Sigmoid colon (tissue), 7 donors: ENCODE measurements around the gene IMMP2L. TPM values are rescaled to one million over a fixed set of nuclear protein-coding genes. Genes with fewer than 3 reads are reported as not detected.

Experiments used
- DNase-seq: peaks from one replicate; pipeline ENCODE4 v3.0.0-alpha.2; 2019
- H3K27ac ChIP-seq, 4 donors: fragments of 200-600 bp; sonication (generic); one replicate each; pipeline ENCODE4 v1.5.1; 2016 to 2019; ENCODE audit warnings: mild to moderate bottlenecking in 1 of 4
- H3K27me3 ChIP-seq, 3 donors: fragments of 200-600 bp; sonication (generic); one replicate each; pipeline ENCODE4 v1.5.1; 2019; ENCODE audit warnings: mild to moderate bottlenecking in 1 of 3
- H3K36me3 ChIP-seq, 4 donors: fragments of 200-600 bp; sonication (generic); one replicate each; pipeline ENCODE4 v1.5.1; 2016 to 2019
- H3K4me1 ChIP-seq, 4 donors: fragments of 200-600 bp; sonication (generic); one replicate each; pipeline ENCODE4 v1.5.1; 2017 to 2019
- H3K4me3 ChIP-seq, 4 donors: fragments of 200-600 bp; sonication (generic); one replicate each; pipeline ENCODE4 v1.5.1; 2017 to 2019; ENCODE audit warnings: mild to moderate bottlenecking in 2 of 4, moderate library complexity in 1 of 4
- H3K9me3 ChIP-seq, 4 donors: fragments of 200-600 bp in 3 of 4; sonication (generic) in 3 of 4; one replicate each; pipeline versions ENCODE4 v1.5.1 to v1.6.1; 2013 to 2019
- EP300 ChIP-seq, 4 donors: sonication (generic); formaldehyde crosslinking; IDR thresholded peaks; one replicate each; pipeline ENCODE4 v1.6.1; 2017; ENCODE audit warnings: antibody characterized with exemption in 4 of 4
- POLR2A ChIP-seq, 2 donors: fragments of 450-650 bp; IDR thresholded peaks; one replicate each; pipeline ENCODE4 v1.6.1; 2016; ENCODE audit warnings: antibody characterized with exemption in 2 of 2, mild to moderate bottlenecking in 2 of 2, moderate library complexity in 2 of 2
- POLR2AphosphoS5 ChIP-seq, 4 donors: sonication (generic); formaldehyde crosslinking; IDR thresholded peaks; one replicate each; pipeline ENCODE4 v1.6.1; 2017; ENCODE audit warnings: antibody characterized with exemption in 4 of 4
- WGBS, 2 donors: extraction: QIAGEN DNeasy Blood & Tissue Kit; methylation state at CpG; one replicate each; pipeline ENCODE4 v1.1.7; 2013; 5-methylcytosine and 5-hydroxymethylcytosine counted together
- intact Hi-C: fragments of 100-400 bp; cut with DNase I; formaldehyde crosslinking; loops from one replicate; pipeline ENCODE4 v1.15.1; 2023
- polyA plus RNA-seq, 3 donors: library from polyadenylated mRNA; stranded (reverse); fragments of 200-250 nt; gene quantifications; one replicate each; pipeline ENCODE4 v1.2.3, GENCODE V29; 2013
- total RNA-seq, 4 donors: library from RNA; depleted of rRNA; stranded (reverse); fragments of >200 nt; gene quantifications; one replicate each; pipeline ENCODE4 v1.1.0, GENCODE V29; 2016
- TF ChIP-seq, protein P1 (sequence below), 4 experiments: fragments of 450-650 bp in 3 of 4; fragments of 200-600 bp in 1 of 4; IDR thresholded peaks; one replicate each; pipeline ENCODE4 v1.5.1; 2016 to 2019; ENCODE audit warnings: antibody characterized with exemption in 4 of 4, mild to moderate bottlenecking in 3 of 4, moderate library complexity in 2 of 4
- donor health status: healthy with polysubstance abuse.
- donor health status: Bipolar disorder and iron deficiency.
- donor health status: healthy.

The IMMP2L gene
- total and polyA plus RNA-seq, 7 donors = 2.5 to 57.9 (median 18.5) TPM

DNA sequence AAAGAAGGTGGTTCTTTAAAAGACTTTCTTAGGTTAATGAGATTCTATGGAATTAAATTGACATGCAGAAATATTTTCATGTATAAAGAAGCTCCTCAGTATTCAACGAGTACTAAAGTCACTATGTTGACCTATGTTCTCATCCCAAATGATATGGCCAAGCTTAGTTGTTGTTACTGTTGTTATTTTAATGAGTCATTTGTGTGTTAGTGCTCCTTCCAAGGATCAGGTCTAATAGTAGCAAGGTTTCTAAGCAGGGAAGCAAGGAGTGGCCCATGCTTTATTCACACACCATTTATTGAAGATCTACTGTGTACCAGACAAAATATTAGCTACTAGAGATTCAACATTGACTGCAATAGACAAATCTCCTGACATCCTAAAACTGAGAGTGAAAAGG is 429.5 kb downstream of the IMMP2L start:
- Histone ChIP-seq H3K27me3 (no peaks in the 10 kb centered on the region), H3K4me1 (peaks cover 0 to 6% (median 2%) of the 10 kb centered on the region in 4 donors), H3K4me3 (no peak overlapping the region), H3K27ac (no peak overlapping the region), H3K9me3 (no peaks in the 10 kb centered on the region), H3K36me3 (no peaks in the 10 kb centered on the region)
- TF ChIP-seq EP300 (IDR thresholded peaks at IDR 0.05) (no peak), POLR2AphosphoS5 (IDR thresholded peaks at IDR 0.05) (no peak), POLR2A (IDR thresholded peaks at IDR 0.05) (no peak)
- TF ChIP-seq, protein P1, sequence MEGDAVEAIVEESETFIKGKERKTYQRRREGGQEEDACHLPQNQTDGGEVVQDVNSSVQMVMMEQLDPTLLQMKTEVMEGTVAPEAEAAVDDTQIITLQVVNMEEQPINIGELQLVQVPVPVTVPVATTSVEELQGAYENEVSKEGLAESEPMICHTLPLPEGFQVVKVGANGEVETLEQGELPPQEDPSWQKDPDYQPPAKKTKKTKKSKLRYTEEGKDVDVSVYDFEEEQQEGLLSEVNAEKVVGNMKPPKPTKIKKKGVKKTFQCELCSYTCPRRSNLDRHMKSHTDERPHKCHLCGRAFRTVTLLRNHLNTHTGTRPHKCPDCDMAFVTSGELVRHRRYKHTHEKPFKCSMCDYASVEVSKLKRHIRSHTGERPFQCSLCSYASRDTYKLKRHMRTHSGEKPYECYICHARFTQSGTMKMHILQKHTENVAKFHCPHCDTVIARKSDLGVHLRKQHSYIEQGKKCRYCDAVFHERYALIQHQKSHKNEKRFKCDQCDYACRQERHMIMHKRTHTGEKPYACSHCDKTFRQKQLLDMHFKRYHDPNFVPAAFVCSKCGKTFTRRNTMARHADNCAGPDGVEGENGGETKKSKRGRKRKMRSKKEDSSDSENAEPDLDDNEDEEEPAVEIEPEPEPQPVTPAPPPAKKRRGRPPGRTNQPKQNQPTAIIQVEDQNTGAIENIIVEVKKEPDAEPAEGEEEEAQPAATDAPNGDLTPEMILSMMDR (IDR thresholded peaks at IDR 0.05) = no peak
- WGBS, 2 donors = 76 to 87% methylated on average over 1 of the region's 1 CpG
- intact Hi-C loops = no loop called here
- no peak for DNase-seq

DNA sequence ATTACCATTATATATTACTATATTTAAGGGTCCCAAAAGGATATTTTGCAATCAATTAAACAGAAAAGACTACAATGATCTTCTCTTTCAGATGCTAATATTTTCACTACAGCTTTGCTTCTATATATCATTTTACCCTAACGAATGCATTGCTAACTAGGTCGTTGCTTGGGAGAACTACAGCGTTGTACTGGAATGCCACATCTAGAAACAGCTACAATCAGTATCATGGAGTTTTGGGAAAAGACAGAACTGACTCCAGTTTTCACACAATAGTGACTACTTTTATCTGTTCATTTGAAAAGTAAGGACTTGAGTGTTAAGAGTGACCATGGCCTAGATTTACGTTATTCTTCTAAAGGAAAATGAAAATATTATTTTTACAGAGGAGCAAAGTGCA is 432.9 kb downstream of the IMMP2L start:
- Histone ChIP-seq H3K27ac (no peak overlapping the region), H3K36me3 (no peaks in the 10 kb centered on the region), H3K4me1 (peaks cover 0 to 8% (median 3%) of the 10 kb centered on the region in 4 donors), H3K4me3 (no peak overlapping the region), H3K27me3 (no peaks in the 10 kb centered on the region), H3K9me3 (no peaks in the 10 kb centered on the region)
- WGBS, 2 donors = 95 to 96% methylated on average over 4 of the region's 4 CpGs
- no peak for DNase-seq
- no peak for TF ChIP-seq EP300 (IDR thresholded peaks at IDR 0.05)
- intact Hi-C loops = no loop called here

DNA sequence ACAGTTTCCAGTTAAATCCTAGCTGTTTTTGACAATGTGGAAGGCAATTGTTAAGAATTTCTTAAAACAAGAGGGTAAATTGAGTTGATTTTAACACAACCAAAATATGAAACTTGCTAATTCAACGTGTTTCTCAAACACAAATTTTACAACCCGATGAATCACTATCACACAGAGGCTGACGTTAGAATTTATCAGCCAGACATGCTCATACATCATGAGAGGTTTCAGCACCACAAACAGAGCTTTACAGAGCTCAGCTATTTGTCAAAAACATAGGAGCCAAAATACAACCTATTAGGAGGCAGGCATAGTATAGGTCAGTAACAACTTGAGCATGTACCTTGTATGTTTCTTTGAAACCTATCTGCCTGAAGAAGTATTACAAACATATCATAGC is 435.3 kb downstream of the IMMP2L start:
- peaks cover 0 to 8% (median 3%) of the 10 kb centered on the region in 4 donors for H3K4me1 ChIP-seq
- 34 to 60% methylated on average over 3 of the region's 3 CpGs for WGBS, 2 donors

DNA sequence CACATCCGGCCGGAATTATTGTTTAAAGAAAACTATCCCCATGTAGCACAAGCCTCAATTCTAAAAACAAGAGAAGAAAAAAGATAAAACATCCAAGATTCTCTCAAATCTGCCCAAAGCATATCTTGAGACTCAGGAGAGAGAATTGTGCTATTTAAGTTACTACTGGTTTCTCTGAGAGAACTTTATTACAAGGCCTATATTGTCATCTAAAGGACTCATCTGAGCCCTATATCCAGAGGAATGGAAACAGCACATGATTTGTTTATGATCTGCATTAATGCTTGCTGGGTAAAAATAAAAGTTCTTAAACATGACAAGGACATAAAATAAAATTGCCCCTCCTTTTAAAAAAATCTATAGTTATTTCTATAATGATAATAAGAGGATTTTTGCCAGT is 446.3 kb downstream of the IMMP2L start:
- Histone ChIP-seq H3K36me3 (no peaks in the 10 kb centered on the region), H3K4me3 (no peak overlapping the region), H3K27me3 (no peaks in the 10 kb centered on the region), H3K4me1 (peaks cover 0 to 6% (median 2%) of the 10 kb centered on the region in 4 donors), H3K9me3 (no peaks in the 10 kb centered on the region), H3K27ac (no peak overlapping the region)
- DNase-seq = no peak
- 93 to 97% methylated on average over 2 of the region's 2 CpGs for WGBS, 2 donors
- intact Hi-C loops = no loop called here
- no peak for TF ChIP-seq POLR2A (IDR thresholded peaks at IDR 0.05)
- no peak for TF ChIP-seq EP300 (IDR thresholded peaks at IDR 0.05)
- TF ChIP-seq, protein P1 (IDR thresholded peaks at IDR 0.05) = no peak
- TF ChIP-seq POLR2AphosphoS5 (IDR thresholded peaks at IDR 0.05) = no peak

More for the DNA sequence above, 435.3 kb downstream of the IMMP2L start:
- Histone ChIP-seq H3K36me3 (no peaks in the 10 kb centered on the region), H3K9me3 (no peaks in the 10 kb centered on the region), H3K4me3 (no peak overlapping the region), H3K27ac (no peak overlapping the region), H3K27me3 (no peaks in the 10 kb centered on the region)
- DNase-seq = no peak
- TF ChIP-seq POLR2A (IDR thresholded peaks at IDR 0.05) (no peak), POLR2AphosphoS5 (IDR thresholded peaks at IDR 0.05) (no peak), EP300 (IDR thresholded peaks at IDR 0.05) (no peak)
- TF ChIP-seq, protein P1 (IDR thresholded peaks at IDR 0.05) = no peak
- intact Hi-C loops = no loop called here

DNA sequence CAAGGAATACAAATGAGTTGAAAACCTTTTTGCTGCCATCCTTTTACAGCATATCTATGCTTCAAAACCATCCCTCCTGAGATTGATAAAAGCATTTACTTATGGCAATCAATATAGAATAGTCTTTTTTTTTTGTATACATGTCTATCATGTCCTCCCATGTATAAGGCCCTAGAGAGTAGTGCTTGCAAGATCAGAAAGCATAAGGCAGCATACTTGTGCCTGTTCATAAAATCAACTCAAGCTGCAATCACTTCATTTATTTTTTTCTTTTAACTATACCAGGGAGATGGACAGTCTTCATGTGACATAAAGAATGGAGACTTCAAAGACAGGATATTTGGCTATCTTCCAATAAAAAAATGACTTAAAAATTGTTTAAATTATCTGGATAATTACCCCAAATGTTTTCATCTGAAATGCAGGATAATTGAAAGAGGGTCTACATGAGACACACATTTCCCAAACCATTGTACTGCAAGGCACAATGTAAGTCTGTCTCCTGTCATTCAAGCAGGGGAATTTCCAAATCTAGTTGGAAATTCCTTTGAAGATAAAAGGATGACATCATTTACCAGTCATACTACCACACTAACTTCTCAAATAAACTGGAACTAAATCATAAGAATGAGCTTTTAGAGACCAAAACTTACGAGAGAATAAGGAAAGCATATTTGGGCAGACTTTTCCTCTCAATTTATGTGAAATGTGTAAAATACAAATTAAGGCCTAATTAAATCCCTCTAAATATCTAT is 448.9 kb downstream of the IMMP2L start:
- no peaks in the 10 kb centered on the region for H3K27me3 ChIP-seq
- H3K4me3 ChIP-seq = no peak overlapping the region
- peaks cover 0 to 6% (median 2%) of the 10 kb centered on the region in 4 donors for H3K4me1 ChIP-seq
- H3K9me3 ChIP-seq = no peaks in the 10 kb centered on the region
- H3K36me3 ChIP-seq = no peaks in the 10 kb centered on the region
- TF ChIP-seq, protein P1 (IDR thresholded peaks at IDR 0.05) = no peak
- TF ChIP-seq POLR2A (IDR thresholded peaks at IDR 0.05) (no peak), EP300 (IDR thresholded peaks at IDR 0.05) (no peak), POLR2AphosphoS5 (IDR thresholded peaks at IDR 0.05) (no peak)
- intact Hi-C loops = no loop called here
- WGBS, 2 donors = 64 to 78% methylated on average over 1 of the region's 1 CpG
- no peak overlapping the region for H3K27ac ChIP-seq
- no peak for DNase-seq
